Stimulated activated CD4-positive, alpha-beta T cell treated with anti-CD3 and anti-CD28 coated beads, Interleukin-1b, Interleukin-23, amount 100 ng/mL, for 24 hours (primary cell): Measurements from ENCODE around the gene NCOA6.

Experiments used
- DNase-seq, 4 experiments: peaks; one replicate each; pipeline ENCODE4 v3.0.0-alpha.2; 2020; ENCODE audit warnings: low read depth in 4 of 4, low spot score in 1 of 4

Gene NCOA6

DNA sequence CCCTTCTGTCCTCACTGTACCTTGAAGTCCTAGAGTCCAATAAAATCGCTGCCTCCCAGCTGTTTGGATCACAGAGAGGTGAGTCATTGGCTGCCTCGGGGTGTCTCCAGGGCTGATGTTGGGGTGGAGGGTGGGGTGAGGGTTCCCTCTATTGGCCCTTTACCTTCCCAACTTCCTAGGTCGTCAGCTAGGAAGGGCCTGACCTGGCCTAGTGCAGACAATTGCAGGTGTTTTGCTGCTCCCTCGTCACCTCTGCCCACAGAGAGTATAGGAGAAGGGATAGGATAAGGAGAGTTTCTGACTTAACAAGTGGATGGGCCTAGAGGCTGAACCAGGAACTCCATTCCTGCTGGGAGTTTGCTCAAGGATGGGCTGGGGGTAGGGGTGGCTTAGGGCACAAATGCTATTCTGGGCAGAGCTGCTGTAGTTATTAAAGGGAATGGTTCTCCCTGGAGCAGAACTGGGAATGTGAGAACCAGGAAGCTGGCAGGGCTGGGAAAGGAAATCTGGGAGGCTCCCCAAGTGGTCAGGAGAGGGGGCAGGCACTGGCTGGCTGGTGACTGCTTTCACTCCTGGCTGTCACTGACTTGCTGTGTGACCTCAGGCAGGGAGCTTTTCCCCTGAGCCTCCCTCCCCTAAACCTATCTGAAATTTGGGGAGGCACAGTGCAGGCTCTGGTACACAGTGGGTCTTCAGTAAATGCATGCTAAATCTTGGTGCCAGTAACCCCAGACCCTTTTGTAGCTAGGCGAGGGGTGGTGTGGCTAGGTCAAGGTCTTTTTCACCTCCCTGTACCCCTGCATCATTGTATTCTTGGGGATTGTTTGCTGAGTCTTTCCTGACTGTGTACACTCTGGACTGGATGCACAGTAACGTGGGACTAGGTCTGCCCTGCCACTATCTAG, 119.8 kb downstream of the NCOA6 start:
- DNase-seq = no peak

DNA sequence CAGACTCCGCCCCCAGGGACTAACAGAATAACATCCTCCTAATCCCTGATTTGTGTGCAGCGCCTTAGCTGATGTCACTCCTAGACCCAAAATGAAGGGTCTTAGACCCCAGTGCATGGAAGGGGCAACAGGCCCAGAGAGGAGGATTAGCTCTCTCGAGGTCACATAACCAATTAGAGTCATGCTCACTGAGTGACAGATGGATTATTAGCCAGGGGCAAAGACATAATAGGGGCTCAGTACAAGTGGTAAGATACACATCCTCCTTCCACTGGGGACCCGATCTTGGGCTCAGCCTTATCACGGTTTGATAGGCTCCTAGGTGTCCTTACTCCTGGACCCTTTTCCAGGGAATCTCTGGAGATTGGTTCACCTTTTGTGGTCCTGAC, 120.4 kb downstream of the NCOA6 start:
- no peak for DNase-seq

DNA sequence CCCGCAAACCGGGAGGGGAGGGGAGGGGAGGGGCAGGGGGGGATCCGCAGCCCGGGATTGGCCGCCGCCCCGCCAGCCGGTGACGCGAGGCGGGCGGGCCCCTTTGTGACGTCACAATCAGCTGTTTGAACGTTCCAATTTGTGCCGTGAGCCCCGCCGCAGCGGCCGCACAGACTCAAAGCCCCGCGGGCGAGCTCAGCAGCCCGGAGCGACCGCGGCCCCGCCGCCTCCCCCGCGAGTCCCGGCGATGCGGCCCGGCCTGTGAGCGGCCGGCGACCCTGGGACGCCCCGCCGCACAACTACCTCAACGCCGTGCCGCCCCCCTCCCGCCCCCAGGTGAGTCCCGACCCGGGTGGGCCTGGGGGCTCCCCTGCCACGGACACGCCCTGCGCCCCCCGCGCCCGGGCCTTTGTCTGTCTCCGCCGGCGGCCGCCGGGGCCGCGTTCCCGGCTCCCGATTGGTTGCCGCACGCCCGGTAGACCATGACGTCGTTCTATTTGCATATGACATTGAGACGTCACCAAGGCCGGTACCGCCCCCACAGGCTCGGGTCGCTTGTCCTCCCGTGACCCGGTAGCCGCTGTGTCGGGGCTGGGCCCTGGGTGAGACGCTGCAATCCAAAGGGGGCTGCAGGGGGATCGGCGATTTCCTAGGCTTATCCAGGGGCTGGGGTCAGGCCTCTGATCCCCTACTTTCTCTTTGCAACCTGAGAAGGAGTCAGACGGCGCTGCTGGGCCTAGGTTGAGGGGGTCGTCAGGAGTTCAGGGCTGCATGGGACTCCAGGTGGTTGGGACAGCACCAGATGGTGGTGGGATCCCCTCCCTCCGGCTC, 121.1 kb downstream of the NCOA6 start, which contains the start of gene TP53INP2:
Gene TP53INP2, plus strand, starts transcription at position 168 of the 831 bp plus-strand sequence. CDS start 4,396 bp downstream, outside the sequence.
- DNase-seq = peak; percentile 57 to 70 (median 64)

DNA sequence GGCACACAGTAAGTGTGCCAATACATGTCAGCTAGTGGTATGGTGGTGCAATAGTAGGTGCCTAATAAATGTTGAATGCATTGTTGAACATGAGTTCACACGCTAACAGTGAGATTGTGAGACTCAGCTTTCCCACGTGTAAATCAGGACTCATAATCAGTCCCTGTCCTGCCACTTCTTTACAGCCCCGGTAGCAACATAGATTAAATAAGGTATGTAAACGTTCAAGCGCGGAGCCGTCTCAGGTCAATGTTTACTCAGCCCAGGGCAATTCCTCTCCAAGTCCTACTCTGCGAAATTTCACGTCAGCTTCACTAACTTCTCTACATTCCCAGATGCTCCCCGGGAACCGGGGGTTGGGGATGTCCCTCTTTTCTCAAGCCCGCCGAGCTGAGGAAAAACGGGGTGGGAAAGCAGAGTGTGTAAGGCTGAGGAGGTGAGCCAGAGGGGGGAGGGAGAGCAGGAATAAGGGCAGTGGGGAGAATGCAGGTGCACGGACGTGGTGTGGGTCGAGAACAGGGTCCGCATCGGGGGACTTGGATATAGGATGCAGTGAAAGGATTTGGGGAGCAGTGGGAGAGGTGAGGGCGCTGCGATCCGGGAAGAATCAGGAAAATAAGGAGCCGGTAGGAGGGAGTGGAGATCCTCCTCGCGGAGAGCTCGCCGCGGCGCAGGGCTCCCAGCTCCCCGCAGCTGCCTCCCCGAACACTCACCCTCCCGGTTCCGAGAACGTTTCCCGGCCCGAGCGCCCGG, 121.9 kb downstream of the NCOA6 start:
- no peak for DNase-seq

DNA sequence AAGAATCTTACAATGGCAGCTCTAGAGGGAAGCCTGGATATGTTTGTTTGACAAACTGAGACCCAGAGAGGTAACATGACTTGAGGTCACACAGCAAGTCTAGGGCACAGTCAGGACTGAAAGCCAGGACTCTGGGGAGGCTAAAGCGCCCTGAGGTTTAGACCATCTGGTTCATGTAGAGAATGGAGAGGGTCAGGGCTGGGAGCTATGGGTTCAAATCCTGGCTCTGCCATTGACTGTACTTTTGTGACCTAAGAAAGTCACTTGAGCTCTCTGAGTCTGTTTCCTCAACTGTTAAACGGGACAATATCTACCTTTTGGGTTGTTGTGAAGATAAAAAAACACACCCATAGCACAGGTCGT, 122.4 kb downstream of the NCOA6 start:
- no peak for DNase-seq

DNA sequence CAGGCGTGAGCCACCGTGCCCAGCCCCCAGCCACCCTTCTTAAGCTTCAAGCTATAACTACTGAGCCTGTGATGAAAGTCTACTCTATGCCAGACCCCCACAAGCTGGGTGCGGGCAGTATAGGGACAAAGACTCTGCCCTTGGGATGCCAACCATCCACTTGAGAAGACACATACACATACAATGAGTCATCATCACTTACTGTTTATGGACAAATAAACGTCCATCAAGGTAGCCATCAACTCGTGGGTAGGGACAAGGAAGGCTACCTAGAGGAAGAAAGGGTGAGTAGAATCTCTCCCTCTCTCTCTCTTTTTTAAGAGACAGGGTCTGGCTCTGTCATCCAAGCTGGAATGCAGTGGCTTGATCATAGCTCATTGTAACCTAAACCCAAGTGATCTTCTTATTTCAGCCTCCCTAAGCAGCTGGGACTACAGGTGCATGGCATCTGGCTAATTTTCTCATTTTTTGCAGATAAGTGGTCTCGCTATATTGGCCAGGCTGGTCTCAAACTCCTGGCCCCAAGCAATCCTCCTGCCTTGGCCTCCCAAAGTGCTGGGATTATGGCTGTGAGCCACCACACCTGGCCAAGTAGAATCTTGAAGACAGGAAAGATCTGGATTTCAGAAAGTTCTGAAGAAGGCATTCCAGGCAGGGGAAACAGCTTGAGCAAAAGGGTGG, 123.9 kb downstream of the NCOA6 start:
- DNase-seq = no peak

DNA sequence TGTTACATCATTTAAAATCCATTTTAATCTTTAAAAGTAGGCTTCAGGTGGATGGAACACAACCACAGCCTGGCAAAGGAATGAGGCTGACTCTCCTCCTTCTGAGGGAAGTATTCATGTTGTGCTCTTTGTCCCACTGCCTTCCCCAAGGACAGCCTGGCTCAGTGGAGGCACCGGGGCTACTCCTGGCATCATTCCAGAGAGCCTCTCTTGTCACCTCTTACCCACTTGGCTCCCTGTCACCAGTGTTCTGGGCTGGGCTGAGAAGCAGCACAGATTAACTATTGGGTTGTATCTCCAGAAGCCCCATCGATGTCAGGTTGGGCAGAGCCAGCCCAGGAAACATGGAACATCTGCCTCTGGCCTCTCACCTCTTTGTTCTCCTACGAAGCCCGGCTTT, 132.0 kb downstream of the NCOA6 start:
- no peak for DNase-seq

DNA sequence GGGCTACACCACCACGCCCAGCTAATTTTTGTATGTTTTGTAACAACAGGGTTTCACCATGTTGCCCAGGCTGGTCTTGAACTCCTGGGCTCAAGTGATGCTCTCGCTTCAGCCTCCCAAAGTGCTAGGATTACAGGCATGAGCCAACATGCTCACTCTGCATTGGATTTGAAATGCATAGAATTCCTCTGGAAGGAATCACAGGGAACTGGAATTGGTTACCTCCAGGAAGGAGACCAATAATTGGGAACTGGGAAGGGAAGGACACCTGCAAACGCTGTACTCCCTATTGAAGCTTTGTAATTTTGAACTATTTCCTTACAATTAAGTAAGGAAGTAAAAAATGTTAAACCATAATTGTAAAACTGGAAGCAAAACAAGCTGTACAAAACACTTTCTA, 133.6 kb downstream of the NCOA6 start:
- no peak for DNase-seq

DNA sequence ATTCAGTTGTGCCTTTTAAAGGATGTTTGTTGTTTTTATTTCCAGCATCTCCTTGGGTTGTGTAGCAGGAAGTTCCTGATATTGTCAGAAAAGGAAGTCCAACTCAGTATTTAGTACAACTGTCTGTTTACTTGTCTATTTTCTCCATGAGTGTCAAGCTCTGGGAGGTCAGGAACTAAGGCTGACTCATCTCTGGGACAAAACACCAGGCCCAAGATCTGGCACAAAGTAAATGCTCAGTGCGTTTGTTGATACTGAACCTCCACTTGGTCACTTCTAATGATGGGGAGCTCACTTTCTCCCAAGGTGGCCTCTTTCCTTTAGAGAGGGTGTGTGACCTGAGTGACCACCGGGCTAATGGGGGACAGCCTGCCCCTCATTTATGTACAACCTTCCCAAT, 136.0 kb downstream of the NCOA6 start:
- DNase-seq = no peak

DNA sequence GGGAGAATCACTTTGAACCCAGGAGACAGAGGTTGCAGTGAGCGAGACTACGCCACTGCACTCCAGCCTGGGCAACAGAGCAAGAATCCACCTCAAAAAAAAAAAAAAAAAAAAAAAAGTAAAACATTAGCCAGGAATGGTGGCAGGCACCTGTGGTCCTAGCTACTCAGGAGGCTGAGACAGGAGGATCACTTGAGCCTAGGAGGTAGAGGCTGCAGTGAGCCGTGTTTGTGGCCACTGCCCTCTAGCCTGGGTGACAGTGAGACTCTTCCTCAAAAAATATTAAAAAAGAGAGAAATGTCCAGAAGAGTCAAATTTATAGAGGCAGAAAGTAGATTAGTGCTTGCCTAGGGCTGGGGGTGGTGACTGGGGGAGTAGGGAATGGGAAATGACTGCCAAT, 141.8 kb downstream of the NCOA6 start:
- DNase-seq = no peak

DNA sequence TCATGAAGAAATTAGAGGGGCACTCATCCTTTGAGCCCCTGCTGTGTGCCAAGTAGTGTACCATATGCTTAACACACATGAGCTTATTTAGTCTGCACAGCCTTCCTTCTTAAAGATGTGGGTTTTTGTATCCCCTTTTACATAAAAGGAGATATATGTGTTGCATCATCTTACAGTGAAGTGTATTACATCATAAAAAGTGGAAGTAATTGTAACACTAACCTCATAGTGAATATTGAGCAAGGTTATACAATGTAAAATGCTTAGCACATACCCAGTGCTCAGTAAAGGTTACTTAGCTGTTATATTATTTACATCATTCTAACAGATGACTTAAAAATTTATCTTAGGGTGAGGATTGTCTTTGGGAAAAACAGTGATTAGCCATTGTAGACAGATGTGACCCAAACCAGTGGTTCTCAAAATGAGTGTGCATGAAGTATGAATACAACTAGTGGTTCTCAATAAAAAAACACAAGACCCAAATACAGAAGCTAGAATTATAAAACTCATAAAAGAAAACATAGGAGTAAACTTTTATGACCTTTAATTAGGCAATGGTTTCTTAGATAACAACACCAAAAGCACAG, 144.8 kb downstream of the NCOA6 start:
- no peak for DNase-seq

DNA sequence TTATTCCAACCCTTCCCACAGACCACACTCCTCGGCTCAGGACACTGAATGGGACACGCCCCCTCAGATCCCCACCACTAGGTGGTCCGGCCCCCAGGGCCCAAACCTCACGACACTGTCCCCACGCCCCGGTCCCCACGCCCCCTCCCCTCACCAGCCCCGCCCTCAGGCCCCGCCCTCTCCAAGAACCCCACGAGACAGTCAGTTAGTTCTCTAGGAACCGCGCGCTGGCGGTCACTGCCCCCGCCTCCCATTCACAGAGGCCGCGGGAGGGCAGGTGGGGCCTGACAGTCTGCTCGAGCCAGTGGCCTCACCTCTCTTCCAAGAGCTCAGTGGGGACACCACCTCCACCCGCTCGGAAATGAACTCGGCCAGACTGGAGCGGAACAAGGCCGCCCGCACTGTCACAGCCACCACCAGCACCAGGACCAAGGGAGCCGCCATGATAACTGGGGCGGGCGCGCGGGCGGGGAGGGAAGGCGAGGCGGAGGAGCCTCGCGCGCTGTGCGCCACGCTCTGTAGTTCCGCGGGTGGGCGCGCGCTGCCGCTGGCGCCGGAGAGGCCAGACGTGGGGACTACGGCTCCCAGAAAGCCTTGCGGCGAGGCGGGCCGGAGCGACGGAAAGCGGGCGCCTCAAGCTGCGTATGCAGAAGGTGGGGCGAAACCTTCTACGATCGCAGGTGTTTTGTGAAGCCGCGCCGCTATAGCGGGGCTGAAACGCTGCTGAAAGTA, 148.6 kb downstream of the NCOA6 start, which contains the start of gene PIGU:
Gene PIGU, minus strand, starts transcription at position 451 of the 732 bp plus-strand sequence. Its CDS starts 7 bp downstream, at position 444.
- peak; percentile 83 to 94 (median 90) for DNase-seq

DNA sequence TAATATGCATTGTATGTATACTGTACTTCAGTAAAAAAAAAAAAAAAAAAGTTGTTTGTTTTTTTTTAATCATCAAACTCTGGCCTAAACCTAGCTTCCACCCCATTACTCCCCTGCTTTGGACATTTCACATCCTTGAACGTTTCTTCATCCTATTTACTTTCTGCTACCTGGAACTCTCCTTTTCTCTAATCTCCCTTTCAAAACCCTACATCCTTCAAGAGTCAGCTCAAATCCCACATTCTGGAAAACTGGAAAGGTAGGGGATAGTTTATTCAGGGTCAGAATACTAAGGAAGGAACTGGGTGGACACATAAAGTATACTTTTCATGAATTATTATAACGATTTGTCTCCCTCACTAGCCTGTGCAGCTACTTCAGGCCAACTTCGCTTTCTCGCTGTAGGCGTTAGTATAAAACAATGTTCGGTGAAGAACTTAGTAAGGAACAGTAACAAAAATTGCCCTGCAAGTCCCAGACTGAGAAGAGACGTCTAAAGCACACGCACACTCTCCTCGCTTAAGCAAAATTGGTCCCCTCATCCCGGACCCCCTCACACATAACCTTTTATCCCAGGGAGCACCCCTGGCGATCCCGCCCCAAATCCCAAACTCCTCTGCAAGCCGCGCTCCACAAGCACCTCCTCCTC, 149.3 kb downstream of the NCOA6 start:
- DNase-seq = no peak

DNA sequence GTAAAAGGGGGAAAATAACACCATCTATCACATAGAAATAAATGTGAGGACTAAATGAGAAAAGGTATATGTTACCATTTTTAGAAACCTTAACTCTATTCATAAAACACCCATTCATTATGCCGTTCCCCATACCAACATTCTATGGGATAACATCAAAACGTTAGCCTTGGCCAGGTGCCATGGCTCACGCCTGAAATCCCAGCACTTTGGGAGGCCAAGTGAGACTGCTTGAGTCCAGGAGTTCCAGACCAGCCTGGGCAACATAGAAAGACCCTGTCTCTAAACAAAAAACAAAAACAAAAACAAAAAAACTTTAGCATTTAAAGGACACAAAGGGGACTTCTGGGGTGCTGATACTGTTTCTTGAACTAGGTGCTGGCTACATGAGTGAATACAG, 149.9 kb downstream of the NCOA6 start:
- DNase-seq = no peak

DNA sequence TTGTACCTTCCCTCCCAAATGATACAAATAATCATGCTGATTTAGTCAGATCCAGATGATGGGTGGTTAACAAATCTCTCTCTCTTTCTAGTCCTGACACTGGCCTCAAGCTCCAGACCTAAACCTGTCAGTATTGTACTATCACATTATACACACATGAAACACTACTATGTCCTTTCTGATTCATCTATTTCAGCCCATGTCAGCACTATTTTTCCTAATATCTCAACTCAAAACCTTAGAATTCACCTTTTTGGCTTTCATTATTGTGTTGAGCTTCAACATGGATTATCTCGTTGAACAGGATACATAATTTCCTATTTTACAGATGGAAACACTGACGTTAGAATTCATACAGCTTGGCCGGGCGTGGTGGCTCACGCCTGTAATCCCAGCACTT, 152.0 kb downstream of the NCOA6 start:
- no peak for DNase-seq

DNA sequence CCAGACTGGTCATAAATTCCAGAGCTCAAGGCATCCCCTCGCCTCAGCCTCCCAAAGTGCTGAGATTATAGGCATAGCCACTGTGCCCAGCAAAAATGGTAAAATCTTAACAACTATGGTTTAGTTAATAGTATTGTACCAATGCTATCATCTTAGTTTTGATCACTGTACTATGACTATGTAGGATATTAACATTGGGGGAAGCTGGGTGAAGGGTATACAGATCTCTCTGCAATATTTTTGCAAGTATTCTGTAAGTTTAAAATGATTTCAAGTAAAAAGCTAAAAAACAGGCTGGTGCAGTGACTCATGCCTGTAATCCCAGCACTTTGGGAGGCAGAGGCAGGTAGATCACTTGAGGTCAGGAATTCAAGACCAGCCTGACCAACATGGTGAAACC, 156.4 kb downstream of the NCOA6 start:
- no peak for DNase-seq
